ENCODE measurements around the gene NUTM2B. TPM values are rescaled to one million over a fixed set of nuclear protein-coding genes. Genes with fewer than 3 reads are reported as not detected.
"Not testable (repeated sequence)": the region's sequence is repeated elsewhere in the genome, so short reads cannot be mapped to it uniquely, and the experiment has no call there.

NUTM2B gene
- total and polyA plus RNA-seq, 10 donors, result 0.03 to 4.3 (median 1.2) TPM

DNA sequence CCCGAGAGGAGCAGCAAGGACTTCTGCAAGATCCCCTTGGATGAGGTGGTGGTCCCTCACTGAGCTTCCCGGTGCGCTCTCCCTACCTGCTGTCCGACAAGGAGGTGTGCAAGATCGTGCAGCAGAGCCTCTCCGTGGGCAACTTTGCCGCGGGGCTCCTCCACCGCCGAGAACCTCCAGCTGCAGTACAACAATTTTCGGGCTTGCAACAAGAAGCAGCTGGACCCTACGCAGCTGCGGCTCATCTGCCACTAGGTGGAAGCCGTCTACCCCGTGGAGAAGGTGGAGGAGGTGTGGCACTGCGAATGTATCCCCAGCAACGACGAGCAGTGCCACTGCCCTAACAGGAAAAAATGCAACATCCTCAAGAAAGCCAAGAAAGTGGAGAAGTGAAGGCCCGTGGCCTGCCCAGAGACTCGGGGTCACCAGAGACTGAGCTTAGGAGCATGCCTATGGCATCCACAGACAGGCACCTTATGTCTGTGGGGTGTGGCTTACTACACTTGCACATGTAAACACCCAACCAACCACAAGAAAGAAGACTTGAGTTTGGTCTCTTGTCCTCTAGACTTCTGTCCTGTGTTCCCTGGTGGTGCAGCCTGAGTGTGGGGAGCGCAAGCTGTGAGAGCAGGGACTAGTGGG lies 17.9 kb upstream of the NUTM2B start:
- 64 to 84% (median 83%) methylated on average over 6 to 21 of the region's 21 CpGs for WGBS, 5 donors
- TF ChIP-seq, protein P1, sequence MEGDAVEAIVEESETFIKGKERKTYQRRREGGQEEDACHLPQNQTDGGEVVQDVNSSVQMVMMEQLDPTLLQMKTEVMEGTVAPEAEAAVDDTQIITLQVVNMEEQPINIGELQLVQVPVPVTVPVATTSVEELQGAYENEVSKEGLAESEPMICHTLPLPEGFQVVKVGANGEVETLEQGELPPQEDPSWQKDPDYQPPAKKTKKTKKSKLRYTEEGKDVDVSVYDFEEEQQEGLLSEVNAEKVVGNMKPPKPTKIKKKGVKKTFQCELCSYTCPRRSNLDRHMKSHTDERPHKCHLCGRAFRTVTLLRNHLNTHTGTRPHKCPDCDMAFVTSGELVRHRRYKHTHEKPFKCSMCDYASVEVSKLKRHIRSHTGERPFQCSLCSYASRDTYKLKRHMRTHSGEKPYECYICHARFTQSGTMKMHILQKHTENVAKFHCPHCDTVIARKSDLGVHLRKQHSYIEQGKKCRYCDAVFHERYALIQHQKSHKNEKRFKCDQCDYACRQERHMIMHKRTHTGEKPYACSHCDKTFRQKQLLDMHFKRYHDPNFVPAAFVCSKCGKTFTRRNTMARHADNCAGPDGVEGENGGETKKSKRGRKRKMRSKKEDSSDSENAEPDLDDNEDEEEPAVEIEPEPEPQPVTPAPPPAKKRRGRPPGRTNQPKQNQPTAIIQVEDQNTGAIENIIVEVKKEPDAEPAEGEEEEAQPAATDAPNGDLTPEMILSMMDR (IDR thresholded peaks at IDR 0.05 in 8 of 11, conservative IDR thresholded peaks at IDR 0.05 in 3 of 11), result peak in 2 of 11 experiments; percentile 9 to 13

DNA sequence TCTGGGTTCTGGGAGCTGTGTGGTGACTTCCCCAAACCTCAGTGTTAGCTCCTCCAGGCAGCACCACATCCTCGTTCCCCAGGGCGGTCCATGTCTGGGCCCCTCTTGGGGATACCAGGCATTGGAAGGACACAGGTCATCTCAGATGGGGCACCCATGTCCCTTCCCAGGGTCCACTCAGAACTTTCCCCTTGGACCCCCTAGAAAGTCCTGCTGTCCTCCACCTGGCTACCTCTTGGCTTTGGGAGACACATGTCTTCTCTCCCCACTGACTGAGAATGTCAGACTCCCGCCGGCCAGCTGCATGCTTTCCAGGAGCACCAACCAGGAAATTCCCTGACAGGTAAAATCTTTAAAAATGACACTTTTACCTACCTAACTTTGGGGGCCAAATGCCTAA lies 16.4 kb upstream of the NUTM2B start:
- H3K9me3 ChIP-seq; H3K27ac ChIP-seq; H3K27me3 ChIP-seq (replicated peaks in 1 of 7); H3K4me3 ChIP-seq; H3K4me1 ChIP-seq; DNase-seq; intact Hi-C loops (cut with DNase I; ENCODE audit: low total_unique reads): not testable (repeated sequence)
- H3K36me3 ChIP-seq, result peaks cover 0 to 44% (median 15%) of the 10 kb centered on the region in 6 donors
- WGBS, 5 donors, result 70 to 95% (median 94%) methylated on average over 4 of the region's 4 CpGs

More for the DNA sequence above, 17.9 kb upstream of the NUTM2B start:
- H3K4me1 ChIP-seq; intact Hi-C loops (cut with DNase I; ENCODE audit: low total_unique reads); H3K27ac ChIP-seq; H3K4me3 ChIP-seq; H3K27me3 ChIP-seq (replicated peaks in 1 of 7); H3K9me3 ChIP-seq: not testable (repeated sequence)
- DNase-seq, result peak; percentile 87
- H3K36me3 ChIP-seq, result peaks cover 0 to 44% (median 15%) of the 10 kb centered on the region in 6 donors

DNA sequence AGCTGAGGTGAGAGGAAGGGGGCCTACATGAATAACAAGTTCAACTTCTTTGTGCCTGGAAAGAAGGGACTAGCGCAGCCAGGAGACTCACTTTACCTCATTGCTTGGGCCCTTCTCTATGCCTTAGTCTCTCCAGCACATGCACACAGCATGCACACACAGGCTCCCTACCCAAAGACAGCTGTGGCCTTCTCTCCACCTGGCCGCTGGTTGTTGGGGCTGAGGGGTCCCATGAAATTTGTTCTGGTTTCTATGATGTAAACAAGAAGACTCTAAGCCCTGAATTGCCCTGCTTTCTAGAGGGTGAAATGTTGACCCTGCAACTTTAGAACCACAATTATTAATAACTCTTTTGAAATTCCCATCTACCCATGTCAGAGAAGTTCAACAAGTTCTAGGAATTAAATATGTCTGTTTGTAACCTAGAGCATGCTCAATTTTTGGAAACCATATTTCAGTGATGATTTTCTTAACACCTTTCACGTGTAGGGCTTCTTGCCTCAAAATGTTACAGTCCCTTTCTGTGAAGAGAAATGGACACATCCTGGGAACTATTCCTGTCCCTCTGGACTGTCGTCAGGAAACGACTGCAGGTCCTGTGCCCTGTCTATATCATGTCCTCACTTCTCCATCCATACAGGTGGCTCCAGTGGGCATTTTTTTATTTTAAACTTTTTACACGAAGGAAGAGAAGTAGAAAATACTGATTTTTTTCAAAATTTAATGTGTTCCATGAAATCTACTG lies 15.4 kb upstream of the NUTM2B start:
- H3K27me3 ChIP-seq (replicated peaks in 1 of 7); H3K4me3 ChIP-seq; H3K27ac ChIP-seq; DNase-seq; intact Hi-C loops (cut with DNase I; ENCODE audit: low total_unique reads); H3K9me3 ChIP-seq; H3K4me1 ChIP-seq: not testable (repeated sequence)
- WGBS, 5 donors, result 70 to 97% (median 91%) methylated on average over 4 to 6 of the region's 6 CpGs
- H3K36me3 ChIP-seq, result peaks cover 0 to 44% (median 15%) of the 10 kb centered on the region in 6 donors

DNA sequence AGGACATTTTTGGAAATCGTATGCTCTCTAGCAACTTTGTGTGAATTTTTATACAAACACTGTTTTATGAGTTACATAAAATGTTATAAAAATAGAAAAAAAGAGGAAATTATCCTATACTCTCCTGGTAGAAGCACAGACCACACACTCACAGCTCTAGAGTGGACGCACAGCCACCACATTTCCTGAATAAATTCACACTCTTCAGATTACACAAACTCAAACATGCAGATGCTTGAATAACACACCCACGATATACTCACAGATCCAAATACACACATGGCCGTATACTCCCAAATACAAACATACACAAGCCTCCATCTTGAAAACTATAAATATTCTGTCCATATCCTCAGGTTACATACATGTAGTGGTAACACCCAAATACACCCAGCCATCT lies 14.2 kb upstream of the NUTM2B start:
- intact Hi-C loops (cut with DNase I; ENCODE audit: low total_unique reads), result not testable (repeated sequence)

DNA sequence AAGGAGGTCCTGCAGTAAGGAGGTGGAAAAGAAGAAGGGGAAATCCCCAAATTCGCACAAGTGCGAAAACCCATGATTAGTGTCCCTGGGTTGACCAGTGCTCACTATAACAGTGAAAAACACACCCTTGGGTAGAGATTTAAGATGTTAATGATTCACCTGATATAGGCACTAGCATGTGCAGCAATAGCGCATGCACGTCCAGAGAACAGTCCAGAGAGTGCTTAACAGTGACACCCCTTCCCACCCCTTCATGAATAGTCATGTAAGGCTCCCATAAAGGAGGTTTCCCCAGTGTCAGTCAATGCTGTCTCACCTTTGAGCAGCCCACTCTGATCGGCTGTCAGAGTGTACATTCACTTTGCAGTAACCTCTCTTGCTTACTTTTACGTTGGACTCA lies 6.4 kb upstream of the NUTM2B start:
- DNase-seq; H3K36me3 ChIP-seq; intact Hi-C loops (cut with DNase I; ENCODE audit: low total_unique reads): not testable (repeated sequence)

More for the DNA sequence above, 14.2 kb upstream of the NUTM2B start:
- H3K36me3 ChIP-seq, result peaks cover 0 to 32% (median 15%) of the 10 kb centered on the region in 6 donors
- not testable (repeated sequence) for H3K27ac ChIP-seq; H3K4me1 ChIP-seq; H3K4me3 ChIP-seq; DNase-seq; H3K9me3 ChIP-seq; H3K27me3 ChIP-seq (replicated peaks in 1 of 7)
- 35 to 61% (median 44%) methylated on average over 4 of the region's 4 CpGs for WGBS, 5 donors

DNA sequence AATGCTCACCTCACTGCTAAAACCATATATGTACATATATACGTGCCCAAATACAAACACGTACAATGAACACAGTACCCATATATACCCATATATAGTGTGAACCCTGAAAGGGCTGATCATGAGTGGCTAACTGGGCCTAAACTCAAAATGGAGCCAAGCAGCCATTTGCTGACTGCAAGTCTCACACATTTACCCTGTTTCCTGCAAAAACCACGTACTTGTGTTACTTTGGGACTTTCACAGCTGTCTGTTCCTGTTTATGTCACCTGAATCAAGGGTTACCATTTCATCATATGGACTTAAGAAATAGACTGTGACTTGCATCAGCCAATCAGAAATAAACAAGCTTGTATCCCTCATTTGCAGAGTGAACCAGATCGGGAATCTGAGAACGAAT lies 5.9 kb upstream of the NUTM2B start:
- intact Hi-C loops (cut with DNase I; ENCODE audit: low total_unique reads); H3K4me3 ChIP-seq; H3K9me3 ChIP-seq; H3K27ac ChIP-seq; DNase-seq; H3K27me3 ChIP-seq (replicated peaks in 1 of 7); H3K4me1 ChIP-seq; H3K36me3 ChIP-seq: not testable (repeated sequence)
- 17 to 83% (median 33%) methylated on average over 1 to 2 of the region's 5 CpGs for WGBS, 5 donors

More for the DNA sequence above, 6.4 kb upstream of the NUTM2B start:
- H3K9me3 ChIP-seq; H3K4me3 ChIP-seq; H3K27ac ChIP-seq; H3K27me3 ChIP-seq (replicated peaks in 1 of 7); H3K4me1 ChIP-seq: not testable (repeated sequence)
- WGBS, 5 donors, result 96 to 100% (median 96%) methylated on average over 2 of the region's 6 CpGs; no CpG with 5 or more reads in 2 of the 5 donors

DNA sequence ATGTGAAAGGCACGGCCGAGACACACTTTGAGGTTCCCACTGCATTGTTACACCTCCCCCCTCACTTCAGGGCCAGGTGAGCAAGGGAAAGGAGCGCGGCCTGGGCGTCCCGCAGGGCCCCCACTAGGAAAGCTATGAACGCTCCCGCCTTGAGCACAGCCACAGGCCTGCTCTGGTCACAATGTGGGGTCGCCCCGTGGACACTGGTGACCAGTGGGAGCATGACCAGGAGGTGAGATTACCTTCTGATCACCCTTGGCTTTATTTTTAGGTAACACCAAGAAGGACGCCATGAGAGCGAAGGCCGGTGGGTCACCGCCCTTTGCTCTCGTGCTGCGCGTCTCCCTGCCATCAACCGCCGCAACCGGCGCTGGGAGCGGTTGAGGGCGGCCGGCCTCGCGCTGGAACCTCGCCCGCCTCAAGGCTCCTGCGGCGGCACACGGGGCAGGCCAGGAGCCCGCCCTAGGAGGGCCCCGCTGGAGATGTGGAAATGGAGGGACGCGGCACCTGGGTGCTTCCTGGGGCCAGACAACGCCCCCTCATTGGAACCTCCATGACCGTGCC lies 2.6 kb upstream of the NUTM2B start:
- H3K9me3 ChIP-seq; H3K27ac ChIP-seq; H3K27me3 ChIP-seq (replicated peaks in 1 of 7); H3K4me3 ChIP-seq; DNase-seq; H3K4me1 ChIP-seq; H3K36me3 ChIP-seq; intact Hi-C loops (cut with DNase I; ENCODE audit: low total_unique reads): not testable (repeated sequence)
- WGBS, 5 donors, result 91 to 96% (median 93%) methylated on average over 18 to 34 of the region's 37 CpGs

DNA sequence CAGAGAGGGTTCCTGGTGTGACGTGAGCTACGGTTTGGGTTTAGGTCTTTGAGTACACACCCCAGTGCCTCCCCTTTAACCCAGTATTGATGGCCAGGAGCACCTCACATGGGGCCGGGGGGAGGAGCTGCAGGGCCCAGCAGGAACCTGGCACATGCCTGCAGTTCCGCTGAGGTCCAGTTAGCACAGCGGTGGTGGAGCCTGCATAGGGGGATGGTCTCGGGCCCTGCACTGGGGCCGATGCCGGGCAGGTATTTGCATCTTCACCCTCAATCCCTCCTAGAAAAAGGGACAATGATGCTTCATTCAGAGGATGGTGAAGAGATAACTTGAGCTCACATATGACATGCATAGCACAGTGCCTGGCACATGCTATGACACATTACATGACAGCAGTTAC lies 4.0 kb downstream of the NUTM2B start:
- intact Hi-C loops (cut with DNase I; ENCODE audit: low total_unique reads); H3K36me3 ChIP-seq; H3K9me3 ChIP-seq; H3K27ac ChIP-seq; H3K27me3 ChIP-seq (replicated peaks in 1 of 7); DNase-seq; H3K4me3 ChIP-seq; H3K4me1 ChIP-seq: not testable (repeated sequence)
- WGBS, 5 donors, result 98% methylated on average over 8 of the region's 8 CpGs; no CpG with 5 or more reads in 4 of the 5 donors

DNA sequence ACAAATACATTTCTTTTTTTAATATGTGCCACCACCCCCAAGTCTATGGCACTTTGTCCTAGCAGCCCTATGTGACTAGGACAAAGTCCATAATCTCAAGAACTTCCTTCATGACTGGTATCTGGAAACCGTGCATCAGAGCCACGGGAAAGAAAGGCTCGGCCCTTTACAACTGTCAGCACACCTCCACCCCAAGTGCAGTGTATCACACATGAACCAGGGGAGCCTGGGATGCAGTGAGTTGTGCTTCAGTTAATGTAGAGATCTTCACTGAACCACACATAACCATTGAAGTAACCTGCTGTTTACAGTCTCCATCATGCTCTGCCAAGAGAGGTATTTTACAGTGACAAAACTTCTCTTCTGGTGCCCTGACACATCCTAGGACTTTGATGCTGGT lies 11.9 kb downstream of the NUTM2B start:
- H3K27me3 ChIP-seq (replicated peaks in 1 of 7); H3K27ac ChIP-seq; H3K36me3 ChIP-seq; H3K4me1 ChIP-seq; H3K9me3 ChIP-seq; H3K4me3 ChIP-seq; DNase-seq; intact Hi-C loops (cut with DNase I; ENCODE audit: low total_unique reads): not testable (repeated sequence)
- 100% methylated on average over 1 to 2 of the region's 3 CpGs; no CpG with 5 or more reads in 3 of the 5 donors for WGBS, 5 donors

Data from spleen (tissue), 11 donors.